OCI-LY3 (cell line): ENCODE results near the gene TXK.

ENCODE experiments used
- H2AFZ ChIP-seq: fragments of 200-600, 300-600 bp; shearing (Covaris generic); 2 replicates; pipeline ENCODE4 v1.6.0; 2014; ENCODE audit warnings: antibody characterized with exemption, low read depth, low read length
- H3K27ac ChIP-seq: fragments of 200-600, 300-600 bp; sonication (generic); 2 replicates; pipeline ENCODE4 v1.5.1; 2014; ENCODE audit warnings: mild to moderate bottlenecking, low read length, moderate library complexity, mixed read lengths
- H3K27me3 ChIP-seq: fragments of 200-600, 300-600 bp; sonication (generic); 2 replicates; pipeline ENCODE4 v1.6.1; 2014; ENCODE audit warnings: low read depth, low read length, mixed read lengths
- H3K36me3 ChIP-seq: fragments of 200-600, 300-600 bp; sonication (generic); replicated peaks from 2 replicates; pipeline ENCODE3; 2014; ENCODE audit warnings: low read depth, low read length, mixed read lengths
- H3K4me1 ChIP-seq: fragments of 300-600, 200-600 bp; sonication (generic); 2 replicates; pipeline ENCODE4 v1.6.1; 2014; ENCODE audit warnings: low read length, mixed read lengths
- H3K4me2 ChIP-seq: fragments of 200-600, 300-600 bp; sonication (generic); 2 replicates; pipeline ENCODE4 v1.6.1; 2014; ENCODE audit warnings: low read length, mixed read lengths
- H3K4me3 ChIP-seq: fragments of 300-600, 200-600 bp; sonication (generic); 2 replicates; pipeline ENCODE4 v1.5.1; 2014; ENCODE audit warnings: antibody characterized with exemption, mild to moderate bottlenecking, low read length, moderate library complexity
- H3K79me2 ChIP-seq: fragments of 300-600, 200-600 bp; shearing (Covaris generic); 2 replicates; pipeline ENCODE4 v1.6.1; 2014; ENCODE audit warnings: mild to moderate bottlenecking, low read length, mixed read lengths
- H3K9ac ChIP-seq: fragments of 300-600, 200-600 bp; shearing (Covaris generic); 2 replicates; pipeline ENCODE4 v1.6.0; 2014; ENCODE audit warnings: mild to moderate bottlenecking, low read length, moderate library complexity
- H3K9me3 ChIP-seq: fragments of 200-600, 300-600 bp; shearing (Covaris generic); 2 replicates; pipeline ENCODE4 v1.6.1; 2014; ENCODE audit warnings: low read length, mixed read lengths; ENCODE audit not compliant: insufficient read depth
- H4K20me1 ChIP-seq: fragments of 200-600, 300-600 bp; sonication (generic); 2 replicates; pipeline ENCODE4 v1.6.1; 2016; ENCODE audit warnings: low read length, mixed read lengths; ENCODE audit not compliant: insufficient read depth
- CTCF ChIP-seq: fragments of 200-600, 300-600 bp; sonication (generic); IDR thresholded peaks from 2 replicates; pipeline ENCODE4 v1.5.1; 2014; ENCODE audit warnings: antibody characterized with exemption, low read length, low read depth
- EZH2phosphoT487 ChIP-seq: fragments of 200-600 bp; shearing (Covaris generic); IDR thresholded peaks from 2 replicates; pipeline ENCODE4 v1.6.1; 2018; ENCODE audit warnings: antibody characterized with exemption, mixed run types, low read depth

TXK gene

GRCh38 chr4:48085821-48086589, 48.0 kb downstream of the TXK start:
- H2AFZ ChIP-seq: 0 out of 2 replicates have a peak overlapping the region, but pooled peaks have one; percentile 28
- H3K9ac ChIP-seq: peak overlapping the region; percentile 41; the same call in 1 of the 2 replicates
- H3K79me2 ChIP-seq: no peaks in the 10 kb centered on the region
- H3K27me3 ChIP-seq: no peaks in the 10 kb centered on the region
- peaks cover 51% of the 10 kb centered on the region for H3K4me1 ChIP-seq
- H3K4me2 ChIP-seq: peak overlapping the region; percentile 25; the same call in 1 of the 2 replicates
- peak overlapping the region; percentile 50; the same call in 1 of the 2 replicates for H3K27ac ChIP-seq
- TF ChIP-seq CTCF (no peak), EZH2phosphoT487 (no peak)
- H3K36me3 ChIP-seq: no peaks in the 10 kb centered on the region
- no peaks in the 10 kb centered on the region for H4K20me1 ChIP-seq
- no peaks in the 10 kb centered on the region for H3K9me3 ChIP-seq
- no peak overlapping the region for H3K4me3 ChIP-seq

DNA sequence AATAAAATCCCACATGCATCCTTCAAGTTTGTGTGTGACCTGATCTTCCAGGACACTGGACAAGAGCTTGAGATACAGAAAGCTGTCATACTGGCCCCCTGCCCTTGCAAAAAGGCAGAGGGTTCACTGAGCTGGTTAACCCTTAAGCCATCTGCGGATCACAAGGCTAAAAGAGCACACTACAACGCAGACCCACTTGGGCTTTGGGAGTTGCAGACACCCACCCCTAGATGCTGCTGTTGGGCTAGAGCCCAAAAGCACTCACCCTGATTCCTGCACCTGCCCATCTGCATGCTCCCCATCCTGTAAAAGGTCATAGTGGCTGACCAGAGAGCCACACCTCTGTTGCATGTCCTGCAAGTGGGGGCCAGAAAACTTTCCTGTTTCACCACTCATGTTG, 51.1 kb downstream of the TXK start:
- H3K27me3 ChIP-seq: no peaks in the 10 kb centered on the region
- H3K4me1 ChIP-seq: peaks cover 80% of the 10 kb centered on the region
- no peak overlapping the region for H2AFZ ChIP-seq
- no peaks in the 10 kb centered on the region for H3K79me2 ChIP-seq
- H3K27ac ChIP-seq: no peak overlapping the region
- no peaks in the 10 kb centered on the region for H3K36me3 ChIP-seq
- H3K9ac ChIP-seq: no peak overlapping the region
- TF ChIP-seq CTCF (0 out of 2 replicates have a peak, but pooled peaks have one; percentile 14), EZH2phosphoT487 (no peak)
- no peaks in the 10 kb centered on the region for H4K20me1 ChIP-seq
- H3K4me3 ChIP-seq: no peak overlapping the region
- H3K4me2 ChIP-seq: no peak overlapping the region
- no peaks in the 10 kb centered on the region for H3K9me3 ChIP-seq

DNA sequence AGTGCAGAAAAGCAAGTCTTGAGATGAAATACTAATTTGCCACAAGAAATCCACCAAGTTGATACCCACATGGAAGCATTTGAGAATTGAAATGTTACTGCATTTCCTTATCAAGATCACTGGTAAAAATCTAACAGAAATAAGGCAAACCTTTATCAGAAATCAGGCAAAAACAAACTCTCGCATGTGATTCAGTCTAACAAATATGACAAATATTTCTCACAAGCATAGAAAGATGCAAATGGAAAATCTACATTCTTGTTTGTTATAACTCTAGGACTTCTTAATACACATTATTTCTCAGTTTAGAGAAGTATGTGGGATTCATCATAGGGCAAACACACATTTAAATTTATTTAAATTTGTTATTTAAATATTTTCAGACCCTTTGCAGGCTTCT, 52.9 kb downstream of the TXK start:
- Histone ChIP-seq H3K9me3 (no peaks in the 10 kb centered on the region), H3K4me1 (peaks cover 86% of the 10 kb centered on the region), H3K36me3 (no peaks in the 10 kb centered on the region), H3K27ac (no peak overlapping the region), H4K20me1 (no peaks in the 10 kb centered on the region), H3K27me3 (no peaks in the 10 kb centered on the region), H3K9ac (no peak overlapping the region), H3K79me2 (no peaks in the 10 kb centered on the region), H3K4me3 (no peak overlapping the region), H2AFZ (no peak overlapping the region), H3K4me2 (no peak overlapping the region)
- TF ChIP-seq CTCF: no peak

GRCh38 chr4:48079972-48080391, 54.1 kb downstream of the TXK start:
- Histone ChIP-seq H3K9ac (no peak overlapping the region), H3K36me3 (no peaks in the 10 kb centered on the region), H4K20me1 (no peaks in the 10 kb centered on the region), H3K4me1 (peaks cover 75% of the 10 kb centered on the region), H3K4me2 (peak overlapping the region; percentile 41), H2AFZ (no peak overlapping the region), H3K27me3 (no peaks in the 10 kb centered on the region), H3K9me3 (no peaks in the 10 kb centered on the region), H3K27ac (peak overlapping the region; percentile 82), H3K79me2 (no peaks in the 10 kb centered on the region), H3K4me3 (no peak overlapping the region)
- TF ChIP-seq EZH2phosphoT487: no peak
- no peak for TF ChIP-seq CTCF
